Stimulated activated CD4-positive, alpha-beta T cell treated with anti-CD3 and anti-CD28 coated beads, Interleukin-1b, Interleukin-23, amount 100 ng/mL, for 4 hours (primary cell): ENCODE data around the gene MROH8.

Experiments
- DNase-seq, 2 donors: peaks; one replicate each; pipeline ENCODE4 v3.0.0-alpha.2; 2020; ENCODE audit warnings: low read depth in 2 of 2

The MROH8 gene

DNA sequence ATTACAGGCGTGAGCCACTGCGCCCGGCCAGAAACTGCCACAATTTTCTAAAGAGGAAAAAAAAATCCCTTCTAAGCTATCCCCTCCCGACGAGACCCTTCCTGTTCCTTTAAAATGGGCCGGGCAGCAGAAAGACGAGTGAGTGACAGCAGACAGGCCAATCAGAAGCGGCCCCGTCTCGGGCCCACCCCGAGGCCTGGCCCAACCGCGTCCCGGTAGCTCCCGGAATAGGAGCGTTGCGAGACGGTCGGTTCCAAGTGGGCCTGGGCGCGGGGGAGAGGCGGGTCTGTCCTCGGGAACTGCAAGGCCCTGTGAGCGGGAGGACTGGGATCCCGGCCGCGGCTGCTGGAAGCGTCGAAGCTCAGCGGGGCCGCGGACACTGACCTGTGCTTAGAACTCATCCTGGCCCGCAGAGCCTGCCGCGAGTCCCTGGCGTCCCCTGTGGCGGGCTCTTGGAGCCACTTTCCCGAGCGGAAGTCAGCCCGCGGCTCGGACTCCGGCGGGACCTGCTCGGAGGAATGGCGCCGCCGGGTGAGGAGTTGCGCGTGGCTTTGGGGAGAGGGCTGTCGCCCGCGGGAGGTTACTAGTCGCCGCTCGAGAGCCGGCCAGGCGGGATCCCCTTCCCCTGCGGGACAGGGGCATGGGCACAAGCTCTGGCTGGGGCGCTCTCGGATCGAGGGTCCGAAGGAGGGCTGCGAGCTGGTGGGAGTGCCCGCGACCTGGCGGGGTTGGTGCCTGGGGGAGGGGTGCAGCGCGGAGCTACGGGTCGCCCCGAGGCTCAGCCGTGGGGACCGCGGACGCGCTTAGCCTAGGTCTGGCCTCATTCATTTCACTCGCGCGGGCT lies at the start of gene MROH8, which contains the start of gene RPN2:
Gene MROH8, minus strand, starts transcription at position 710 of the 844 bp plus-strand sequence.
Gene RPN2, plus strand, starts transcription at position 492 of the 844 bp plus-strand sequence. Its CDS starts 27 bp downstream, at position 519.
- peak; percentile 88 to 91 for DNase-seq

DNA sequence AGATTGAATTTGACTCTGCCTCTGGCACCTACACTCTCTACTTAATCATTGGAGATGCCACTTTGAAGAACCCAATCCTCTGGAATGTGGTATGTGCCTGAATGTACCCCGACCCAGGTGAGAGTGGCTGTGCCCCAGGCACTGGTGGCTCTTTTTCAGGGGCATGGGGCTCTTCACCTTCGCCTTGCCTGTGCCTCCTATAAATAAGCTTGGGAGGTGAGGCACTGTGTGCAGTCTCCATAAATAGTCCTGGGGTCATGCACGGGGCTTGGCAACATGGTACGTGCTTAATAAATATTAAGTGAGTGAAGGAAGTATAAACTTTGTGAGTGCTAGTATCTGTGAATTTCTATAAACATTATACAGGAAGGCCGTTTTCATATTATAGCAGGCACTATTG lies 49.3 kb upstream of the MROH8 start:
- DNase-seq: no peak

DNA sequence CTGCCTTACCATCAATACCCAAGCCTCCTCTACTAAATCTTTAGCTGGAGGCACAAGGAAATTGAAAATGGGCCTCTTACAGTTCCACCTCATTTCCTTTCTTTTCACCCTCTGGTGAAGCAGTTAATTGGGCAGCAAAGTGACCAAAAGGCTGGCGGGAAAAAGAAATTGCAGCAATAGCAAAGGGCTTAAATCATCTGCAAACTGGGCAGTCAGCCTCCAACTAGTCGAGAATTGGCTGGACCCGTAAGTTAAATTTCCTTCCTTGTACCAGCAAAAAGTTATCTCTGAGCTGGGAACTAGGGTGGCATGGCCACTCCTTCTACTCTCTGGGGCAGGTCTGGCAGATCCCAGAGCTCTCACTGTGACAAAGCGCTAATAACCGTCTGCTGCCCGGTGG lies 48.7 kb upstream of the MROH8 start:
- no peak for DNase-seq

DNA sequence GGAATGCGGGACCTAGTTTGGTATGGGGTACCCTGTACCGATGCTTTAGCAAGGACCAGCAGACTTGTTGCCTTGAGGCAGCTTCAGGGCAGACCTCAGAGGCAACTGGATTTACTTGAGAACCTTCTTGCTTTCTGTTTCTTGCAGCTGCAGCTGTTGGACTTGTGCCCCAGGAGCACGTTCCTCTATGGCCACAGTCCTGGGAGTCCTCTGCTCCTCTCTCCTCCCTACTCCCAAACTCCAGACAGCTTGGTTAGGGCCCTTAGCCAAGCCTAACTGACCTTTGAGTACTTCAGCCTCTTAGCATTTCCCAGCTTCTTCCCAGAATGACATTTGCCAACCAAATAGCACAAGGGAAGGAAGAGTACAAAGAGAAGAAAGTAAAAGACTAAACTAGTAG lies 47.5 kb upstream of the MROH8 start:
- DNase-seq: no peak

DNA sequence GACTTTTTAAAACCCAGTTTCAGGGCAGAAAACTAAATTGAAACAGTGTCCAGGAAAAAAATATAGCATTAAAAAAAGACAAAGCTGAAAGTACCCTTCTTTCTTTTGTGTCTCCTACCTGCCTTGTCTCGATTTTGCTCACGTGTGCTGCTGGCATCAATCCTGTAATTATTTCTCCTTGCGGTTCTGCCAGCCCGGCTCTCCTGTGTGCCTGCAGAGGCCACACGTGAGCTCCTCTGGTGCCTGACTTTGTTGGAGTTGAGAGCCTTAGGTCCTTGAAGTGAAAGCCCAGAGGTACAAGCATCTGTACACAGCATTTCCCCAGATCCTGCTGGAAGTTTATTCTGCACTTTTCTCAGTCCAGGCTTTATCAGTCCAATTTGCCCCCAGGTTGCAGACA lies 45.8 kb upstream of the MROH8 start:
- no peak for DNase-seq

DNA sequence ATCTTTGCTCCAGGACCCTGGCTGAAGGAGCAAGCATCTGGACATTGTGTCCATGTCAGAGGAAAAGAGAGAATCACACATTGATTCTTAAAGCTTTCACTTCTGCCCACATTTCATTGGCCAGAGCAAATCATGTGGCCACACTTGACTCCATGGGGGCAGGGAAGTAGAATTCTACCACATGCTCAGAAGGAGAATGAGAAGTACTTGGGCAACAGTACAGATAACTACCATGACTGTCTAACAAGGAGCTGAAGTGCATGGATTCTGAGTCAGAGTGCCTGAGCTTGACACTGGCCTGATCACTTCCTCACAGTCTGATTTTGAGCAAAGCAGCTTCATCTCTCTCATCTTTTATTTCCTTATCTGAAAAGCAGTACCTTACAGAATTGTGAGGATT lies 43.7 kb upstream of the MROH8 start:
- no peak for DNase-seq

DNA sequence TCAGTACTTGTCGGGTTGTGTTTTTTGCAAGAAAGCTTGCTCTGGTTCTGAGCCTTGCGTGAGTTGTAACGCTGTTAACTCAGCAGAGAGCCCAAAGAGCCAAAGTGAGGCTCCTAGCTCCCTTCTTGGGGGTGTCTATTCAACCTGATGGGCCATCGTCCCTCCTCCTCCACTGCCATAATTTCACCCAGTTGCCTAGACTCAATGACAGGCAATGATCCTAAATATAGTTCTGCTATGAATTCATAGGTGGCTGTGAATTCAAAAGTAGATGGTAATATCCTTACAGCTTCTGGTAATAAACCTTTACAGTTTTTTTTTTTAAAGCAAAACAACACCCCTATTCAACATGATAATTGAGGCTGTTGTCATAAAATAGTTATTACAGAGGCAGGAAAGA lies 42.7 kb upstream of the MROH8 start:
- DNase-seq: no peak

DNA sequence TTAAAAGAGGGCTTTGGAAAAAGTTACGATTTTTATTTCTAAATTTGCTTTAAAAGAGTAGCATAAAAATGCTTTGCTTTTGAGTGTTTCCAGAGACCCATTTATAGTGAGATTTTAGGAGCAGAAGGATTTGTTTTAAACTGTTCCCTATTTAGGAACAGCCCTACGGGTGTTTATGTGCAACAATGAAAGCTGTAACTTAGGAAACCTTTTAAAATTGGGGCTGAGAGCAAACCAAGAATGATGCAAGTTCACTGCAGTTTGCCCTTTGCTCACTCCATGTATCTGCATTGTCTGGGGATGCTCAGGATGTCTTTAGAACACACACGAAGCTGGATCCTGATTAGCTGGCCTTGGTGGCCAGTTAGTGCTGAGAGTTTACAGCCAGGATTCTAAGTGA lies 41.4 kb upstream of the MROH8 start:
- DNase-seq: no peak

DNA sequence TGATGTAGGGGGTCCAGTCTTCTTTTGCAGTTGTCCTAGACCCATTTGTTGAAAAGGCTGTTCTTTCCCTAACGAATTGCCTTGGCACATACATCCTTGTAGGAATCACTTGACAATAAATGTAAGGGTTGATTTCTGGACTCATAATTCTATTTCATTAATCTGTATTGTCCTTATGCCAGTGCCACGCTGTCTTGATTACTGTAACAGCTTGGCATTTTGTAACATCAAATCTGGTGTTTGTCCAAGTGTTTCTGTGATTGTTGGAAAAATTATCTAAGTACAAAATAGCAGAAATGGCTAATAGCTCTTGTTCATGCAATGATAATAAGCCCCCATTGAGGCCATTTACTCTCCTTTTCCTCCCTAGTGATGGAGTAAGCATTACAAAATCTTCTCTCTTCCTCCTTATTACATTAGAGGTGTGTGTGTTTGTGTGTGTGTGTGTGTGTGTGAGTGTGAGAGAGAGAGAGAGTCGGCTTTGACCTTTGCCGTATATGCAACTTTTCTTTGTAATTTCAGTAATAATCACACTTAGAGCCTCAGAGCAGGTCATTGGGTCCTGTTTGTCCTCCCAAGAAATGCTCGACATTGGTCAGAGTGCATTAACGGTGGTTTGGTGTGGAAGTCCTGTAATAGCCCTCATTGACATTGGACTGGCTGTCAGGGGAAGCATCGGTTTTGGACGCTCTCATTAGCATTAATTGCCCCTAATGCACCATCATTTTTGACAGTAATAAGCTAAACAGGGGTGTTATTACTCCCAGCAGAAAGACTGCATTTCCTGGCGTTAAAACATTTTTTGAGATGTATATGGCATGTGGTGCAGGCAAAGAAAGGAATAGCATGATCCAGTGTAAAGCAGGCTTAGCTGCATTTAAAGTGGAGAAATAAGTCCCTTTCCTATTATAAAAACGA lies 40.7 kb upstream of the MROH8 start:
- no peak for DNase-seq

DNA sequence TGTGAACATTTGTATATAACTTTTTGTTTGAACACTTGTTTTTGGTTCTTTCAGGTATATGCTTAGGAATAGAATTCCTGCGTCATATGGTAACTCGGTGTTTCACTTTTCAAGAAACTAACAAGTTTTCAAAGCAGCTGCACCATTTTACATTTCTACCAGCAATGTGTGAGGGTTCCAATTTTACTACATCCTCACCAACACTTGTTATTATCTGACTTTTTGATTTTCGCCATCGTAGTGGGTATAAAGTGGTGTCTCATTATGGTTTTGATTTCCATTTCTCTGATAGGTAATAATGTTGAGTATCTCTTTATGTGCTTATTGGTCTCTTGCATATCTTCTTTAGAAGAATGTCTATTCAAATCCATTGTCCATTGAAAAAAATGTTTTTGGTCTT lies 39.6 kb upstream of the MROH8 start:
- DNase-seq: no peak

DNA sequence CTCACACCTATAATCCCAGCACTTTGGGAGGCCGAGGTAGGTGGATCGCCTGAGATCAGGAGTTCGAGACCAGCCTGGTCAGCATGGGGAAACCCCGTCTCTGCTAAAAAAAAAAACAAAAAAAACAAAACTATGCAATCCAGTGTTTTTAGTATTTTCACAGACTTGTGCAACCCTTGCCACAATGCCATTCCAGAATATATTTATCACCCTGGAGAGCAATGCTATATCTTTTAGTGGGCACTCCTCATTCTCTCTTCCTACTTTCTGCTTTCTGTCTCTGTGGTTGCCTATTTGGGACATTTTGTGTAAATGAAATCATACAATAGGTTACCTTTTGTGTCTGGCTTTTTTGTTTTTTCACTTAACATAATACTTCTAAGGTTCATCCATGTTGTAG lies 39.1 kb upstream of the MROH8 start:
- no peak for DNase-seq

DNA sequence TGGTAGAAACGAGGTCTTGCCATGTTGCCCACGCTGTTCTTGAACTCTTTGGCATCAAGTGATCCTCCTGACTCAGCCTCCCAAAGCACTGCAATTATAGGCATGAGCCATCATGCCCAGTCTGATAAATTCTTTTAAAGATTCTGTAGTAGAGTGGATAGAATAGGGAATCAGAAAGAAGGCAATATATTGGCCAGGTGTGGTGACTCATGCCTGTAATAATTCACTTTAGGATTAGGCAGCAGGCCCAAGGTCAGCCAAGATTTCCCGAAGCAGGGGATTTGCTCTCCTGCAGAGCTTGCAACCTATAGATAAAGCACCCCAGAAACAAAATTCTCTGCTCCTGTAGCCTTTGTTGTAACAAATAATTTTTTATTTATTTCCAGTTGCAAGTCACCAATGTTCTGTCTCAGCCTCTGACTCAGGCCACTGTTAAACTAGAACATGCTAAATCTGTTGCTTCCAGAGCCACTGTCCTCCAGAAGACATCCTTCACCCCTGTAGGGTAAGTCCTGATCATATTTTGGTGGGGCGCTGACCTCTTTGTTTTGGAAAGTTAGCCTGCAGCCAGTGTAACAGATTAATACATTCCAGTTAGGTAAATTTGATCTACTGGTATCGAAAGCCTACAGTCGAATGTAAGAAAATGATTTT lies 30.4 kb upstream of the MROH8 start:
- DNase-seq: no peak

DNA sequence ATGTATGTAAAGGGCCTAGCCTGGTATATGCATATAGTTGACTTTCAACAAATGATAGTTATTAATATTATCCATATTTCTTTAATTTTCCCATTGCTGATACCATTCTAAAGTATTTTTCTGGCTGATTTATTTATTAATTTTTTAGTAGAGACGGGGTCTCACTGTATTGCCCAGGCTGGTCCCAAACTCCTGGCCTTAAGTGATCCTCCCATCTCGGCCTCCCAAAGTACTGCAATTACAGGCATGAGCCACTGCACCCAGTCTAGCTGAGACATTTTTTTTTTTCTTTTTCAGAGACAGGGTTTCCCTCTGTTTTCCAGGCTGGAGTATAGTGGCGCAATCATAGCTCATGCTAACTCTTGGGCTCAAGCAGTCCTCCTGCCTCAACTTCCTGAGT lies 29.8 kb upstream of the MROH8 start:
- DNase-seq: no peak

DNA sequence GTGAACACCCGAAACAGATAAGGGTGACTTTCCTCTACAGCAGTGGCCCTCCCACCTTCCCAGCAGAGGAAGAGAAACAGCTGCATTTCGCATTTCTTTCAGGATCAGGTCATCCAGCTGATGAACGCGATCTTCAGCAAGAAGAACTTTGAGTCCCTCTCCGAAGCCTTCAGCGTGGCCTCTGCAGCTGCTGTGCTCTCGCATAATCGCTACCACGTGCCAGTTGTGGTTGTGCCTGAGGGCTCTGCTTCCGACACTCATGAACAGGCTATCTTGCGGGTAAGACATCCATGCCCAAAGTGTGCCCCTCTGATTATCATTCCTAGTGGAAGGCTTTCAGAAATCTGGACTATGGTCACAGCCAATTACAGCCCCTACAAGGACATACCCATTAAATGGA lies 27.8 kb upstream of the MROH8 start:
- no peak for DNase-seq

DNA sequence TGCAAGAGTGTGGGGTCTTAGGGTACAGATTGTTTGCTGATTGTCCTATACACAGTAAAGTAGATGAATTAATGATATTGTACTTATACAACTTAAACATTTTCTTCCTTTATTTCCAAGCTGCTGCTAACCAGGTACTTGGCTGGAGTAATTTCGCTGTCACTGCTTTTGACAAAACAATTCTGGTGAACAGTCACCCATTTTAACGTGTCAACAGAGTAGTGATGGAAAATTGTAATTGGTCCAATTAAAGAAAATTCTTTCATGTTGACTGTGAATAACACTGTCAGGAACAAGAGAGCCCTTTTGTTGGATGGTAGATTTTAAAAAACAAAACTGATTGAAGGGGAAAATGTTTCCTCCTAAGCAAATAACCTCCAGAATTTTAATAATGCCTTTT lies 26.4 kb upstream of the MROH8 start:
- no peak for DNase-seq

DNA sequence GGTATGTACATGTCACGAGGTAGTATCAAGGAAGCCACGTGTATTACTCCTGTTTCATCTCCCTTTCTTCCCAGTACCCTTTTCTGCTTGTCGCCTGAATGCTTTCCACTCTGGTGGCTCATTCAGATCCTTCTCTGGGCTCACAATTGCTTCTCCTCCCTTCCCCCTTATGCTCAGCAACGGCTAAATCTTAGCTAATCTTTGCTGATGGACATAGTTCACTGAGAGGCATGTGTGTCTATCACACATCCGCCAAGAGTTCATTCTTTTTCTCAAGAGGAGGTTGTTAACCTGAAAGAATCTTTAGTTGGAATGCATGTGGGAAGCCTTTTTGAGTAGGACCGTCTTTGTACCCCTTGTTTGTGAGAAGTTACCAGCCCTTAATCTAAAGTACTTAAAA lies 25.8 kb upstream of the MROH8 start:
- no peak for DNase-seq

DNA sequence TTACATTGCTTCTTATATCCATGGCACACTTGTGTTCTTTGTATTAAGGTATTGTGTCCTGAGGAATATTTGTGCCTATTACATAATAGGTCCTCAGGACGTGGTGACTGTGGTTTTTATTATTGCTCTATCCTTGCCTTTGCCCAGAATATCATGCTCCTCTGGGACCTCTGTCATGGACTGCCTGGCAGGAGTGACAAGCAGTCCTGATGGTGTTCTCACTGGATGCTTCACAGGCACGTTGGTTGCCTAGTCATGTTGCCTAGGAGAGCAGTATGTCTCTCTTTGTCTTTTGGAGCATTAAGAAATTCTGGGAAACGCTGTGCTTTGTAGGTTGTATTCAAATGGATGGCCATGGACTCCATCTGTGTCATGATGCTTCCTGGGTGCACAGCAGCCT lies 24.7 kb upstream of the MROH8 start:
- DNase-seq: no peak

DNA sequence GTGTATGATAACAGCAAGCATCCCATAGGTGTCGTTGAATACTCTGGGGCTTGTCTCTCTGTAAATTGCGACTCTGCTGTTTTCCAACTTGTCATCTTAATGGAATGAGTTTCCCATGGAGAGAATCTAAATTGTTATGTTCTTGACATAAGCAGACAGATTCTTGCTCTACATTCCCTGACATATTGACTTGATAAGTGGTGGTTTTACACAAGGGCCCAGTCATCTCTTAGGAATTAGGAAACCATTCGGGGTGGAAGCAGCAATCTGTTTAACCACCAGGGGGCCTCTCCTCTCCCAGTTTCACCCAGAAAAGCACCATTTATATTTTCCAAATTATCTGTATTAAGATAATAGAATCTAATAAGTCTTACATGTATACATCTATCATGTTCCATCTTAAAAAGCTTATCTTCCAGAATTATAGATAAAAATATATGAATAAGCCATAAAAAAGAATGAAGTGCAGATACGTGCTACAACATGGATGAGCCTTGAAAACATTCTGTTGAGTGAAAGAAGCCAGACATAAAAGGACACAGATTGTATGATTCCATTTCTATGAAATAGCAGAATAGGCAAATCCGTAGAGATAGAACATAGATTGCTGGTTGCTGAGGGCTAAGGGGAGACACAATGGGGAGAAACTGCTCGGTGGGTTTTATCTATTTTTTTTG lies 23.1 kb upstream of the MROH8 start:
- no peak for DNase-seq

DNA sequence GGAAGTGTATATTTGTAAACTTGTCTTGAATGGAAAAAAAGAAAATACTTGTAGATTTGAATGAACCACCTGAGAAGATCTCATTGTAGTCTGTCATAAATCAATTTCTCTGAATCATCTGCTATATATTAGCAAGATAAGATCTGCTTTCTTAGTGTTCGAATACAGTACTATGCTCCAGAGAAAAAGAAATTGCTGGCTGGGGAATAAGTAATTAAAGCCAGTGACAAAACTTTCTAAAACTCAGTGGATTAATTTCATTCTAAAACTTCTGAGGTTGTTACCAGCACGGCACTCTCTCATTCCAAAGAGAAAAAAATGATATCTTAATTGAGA lies 22.4 kb upstream of the MROH8 start:
- no peak for DNase-seq

DNA sequence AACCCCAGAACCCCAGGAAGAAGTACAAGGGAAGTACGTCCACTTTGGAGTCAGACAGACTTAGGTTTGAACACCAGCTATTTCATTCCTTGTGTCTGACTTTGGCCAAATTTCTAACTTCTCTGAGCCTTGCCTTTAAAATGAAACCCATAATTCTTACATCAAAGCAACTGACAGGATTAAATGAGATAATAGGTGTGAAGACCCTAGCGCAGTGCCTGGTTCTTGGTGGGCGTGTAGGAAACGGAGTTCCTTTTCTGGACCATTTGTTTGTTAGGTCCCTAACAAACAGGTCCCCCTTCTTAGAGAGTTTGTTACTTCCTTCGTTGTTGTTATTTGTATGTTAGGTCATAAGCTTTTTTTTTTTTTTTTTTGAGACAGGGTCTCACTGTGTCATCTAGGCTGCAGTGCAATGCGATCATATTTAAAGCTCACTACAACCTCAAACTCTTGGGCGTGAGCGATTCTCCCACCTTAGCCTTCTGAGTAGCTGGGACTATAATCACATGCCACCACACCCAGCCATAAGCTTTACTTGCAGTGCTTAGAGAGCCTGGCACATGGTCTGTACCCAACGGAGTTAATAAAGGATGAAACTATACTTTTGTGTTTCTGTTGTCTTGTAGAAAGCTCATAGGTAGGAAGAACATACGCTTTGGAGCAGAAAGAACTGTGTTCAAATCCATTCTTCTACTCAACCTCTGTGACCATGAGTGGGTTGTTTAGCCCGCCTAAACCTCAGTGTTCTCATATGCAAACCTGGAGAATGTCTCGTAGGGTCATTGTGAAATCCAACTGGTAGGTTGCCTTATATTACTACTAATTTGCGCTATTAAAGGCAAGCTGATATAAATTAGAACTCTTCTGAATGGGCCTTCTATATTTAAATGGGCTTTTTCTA lies 21.8 kb upstream of the MROH8 start:
- DNase-seq: no peak

DNA sequence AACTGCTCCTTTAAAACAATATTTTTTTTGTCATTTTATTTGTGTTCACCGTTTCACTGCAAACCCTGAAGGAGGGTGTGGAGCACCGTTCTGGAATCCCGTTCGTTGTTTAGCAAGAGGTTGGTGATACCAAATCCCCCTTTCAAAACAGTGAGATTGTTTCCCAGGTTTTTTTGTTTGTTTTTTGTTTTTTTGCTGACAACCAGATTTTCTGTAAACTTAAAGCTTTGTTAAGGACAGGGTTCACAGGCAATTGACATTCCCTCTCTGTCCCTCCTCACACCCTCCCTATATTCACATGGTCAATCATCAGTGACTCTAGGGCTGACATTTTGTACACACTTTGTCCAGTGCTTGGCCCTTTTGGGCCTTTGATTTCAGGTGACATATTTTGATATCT lies 21.0 kb upstream of the MROH8 start:
- no peak for DNase-seq
